HepG2 (cell line): ENCODE data around the gene TNK1. TPM values are rescaled to one million over a fixed set of nuclear protein-coding genes. Genes with fewer than 3 reads are reported as not detected.

Source experiments
- ATAC-seq: fragments of 200-7000 bp; cut with Tn5 transposase; 3 replicates; pipeline ENCODE4 v1.9.1; 2020; ENCODE audit warnings: mild to moderate bottlenecking, moderate library complexity
- BruUV-seq: library from RNA; stranded (reverse); fragments of 400-500 nt; replicated peaks from 2 replicates; lab custom pipeline; 2021; lab: Mats Ljungman, UMichigan
- CTCF ChIA-PET: fragments of 300-600 bp; formaldehyde crosslinking; extraction: SDS; loops from one replicate; lab custom pipeline; 2021; ENCODE audit warnings: low total read pairs, inconsistent platforms, low intra/inter-chr PET ratio; lab: Yijun Ruan, JAX
- POLR2A ChIA-PET: fragments of 350-600 bp; sonication (Branson Sonifier 250); formaldehyde crosslinking; loops from one replicate; lab custom pipeline; 2020; ENCODE audit warnings: antibody characterized with exemption, inconsistent platforms; lab: Yijun Ruan, JAX
- DNase-seq: peaks from one replicate; pipeline ENCODE4 v3.0.0-alpha.2; 2015; ENCODE audit warnings: low spot score
- FAIRE-seq: peaks from 3 replicates; lab custom pipeline; 2011; peaks lifted over from hg19 to GRCh38; lab: Jason Lieb, UNC
- H2AFZ ChIP-seq: one replicate; pipeline ENCODE4 v1.6.1; 2011; ENCODE audit warnings: low read length, inconsistent platforms
- H3K27ac ChIP-seq: fragments of 300-600 bp; 3 replicates; pipeline ENCODE4 v1.8.0; 2011; ENCODE audit warnings: mixed run types, mild to moderate bottlenecking, mixed read lengths, low read length, inconsistent platforms; ENCODE audit not compliant: insufficient read depth; ENCODE audit errors: extremely low read length
- H3K27me3 ChIP-seq, 2 experiments: fragments of 200-600 bp in 1 of 2; 2 replicates in 1 of 2; 3 replicates in 1 of 2; pipeline versions ENCODE4 v1.6.0 to v1.8.0; 2011; ENCODE audit warnings: low read length in 2 of 2, mild to moderate bottlenecking in 2 of 2, moderate library complexity in 2 of 2, inconsistent platforms in 1 of 2; ENCODE audit not compliant: insufficient read depth in 2 of 2, control insufficient read depth in 1 of 2
- H3K36me3 ChIP-seq, 2 experiments: fragments of 200-600 bp in 1 of 2; replicated peaks in 1 of 2; 2 replicates in 1 of 2; 3 replicates in 1 of 2; pipeline versions ENCODE4 v1.5.1 to v1.8.0; 2011; ENCODE audit warnings: low read length in 2 of 2, inconsistent platforms in 1 of 2; ENCODE audit not compliant: insufficient read depth in 2 of 2, control insufficient read depth in 1 of 2
- H3K4me1 ChIP-seq: 2 replicates; pipeline ENCODE4 v1.5.1; 2012; ENCODE audit warnings: low read length, inconsistent platforms; ENCODE audit not compliant: insufficient read depth
- H3K4me2 ChIP-seq: 2 replicates; pipeline ENCODE4 v1.6.0; 2011; ENCODE audit warnings: low read depth, low read length, inconsistent platforms
- H3K4me3 ChIP-seq, 3 experiments: fragments of 200-600 bp in 1 of 3; sonication (generic), shearing (Covaris generic) in 1 of 3; replicated peaks in 1 of 3; 2 replicates each; pipeline ENCODE4 v1.5.1; 2011 to 2016; ENCODE audit warnings: low read length in 3 of 3, inconsistent platforms in 2 of 3, low read depth in 2 of 3, mild to moderate bottlenecking in 2 of 3, control low read depth in 1 of 3, mixed read lengths in 1 of 3; ENCODE audit not compliant: insufficient read depth in 1 of 3
- H3K79me2 ChIP-seq: one replicate; pipeline ENCODE4 v1.6.1; 2011; ENCODE audit warnings: low read length, inconsistent platforms; ENCODE audit not compliant: insufficient read depth
- H3K9ac ChIP-seq: 2 replicates; pipeline ENCODE4 v1.6.0; 2011; ENCODE audit warnings: mild to moderate bottlenecking, low read depth, low read length, inconsistent platforms; ENCODE audit not compliant: insufficient read depth
- H3K9me3 ChIP-seq: 2 replicates; pipeline ENCODE4 v1.5.1; 2012; ENCODE audit warnings: mild to moderate bottlenecking, low read length
- H4K20me1 ChIP-seq: 2 replicates; pipeline ENCODE4 v1.6.0; 2011; ENCODE audit warnings: inconsistent platforms, mild to moderate bottlenecking, low read length, moderate library complexity; ENCODE audit not compliant: insufficient read depth
- ARID4A ChIP-seq: sonication (generic); formaldehyde crosslinking; IDR thresholded peaks from 2 replicates; pipeline ENCODE4 v1.5.0; 2020; ENCODE audit warnings: mild to moderate bottlenecking, missing genetic modification reagents, borderline replicate concordance
- ARNT2 ChIP-seq: sonication (generic); formaldehyde crosslinking; IDR thresholded peaks from 2 replicates; pipeline ENCODE4 v1.8.0; 2022; ENCODE audit warnings: mild to moderate bottlenecking, low read depth, missing genetic modification reagents, moderate library complexity
- DBP ChIP-seq: sonication (generic); formaldehyde crosslinking; IDR thresholded peaks from 2 replicates; pipeline ENCODE4 v1.4.0; 2020; ENCODE audit warnings: missing genetic modification reagents; ENCODE audit errors: not compliant biosample characterization
- MLX ChIP-seq: IDR thresholded peaks from 2 replicates; pipeline ENCODE4 v1.6.1; 2016
- THAP11 ChIP-seq: IDR thresholded peaks from 2 replicates; pipeline ENCODE4 v1.6.1; 2016; ENCODE audit warnings: missing biosample characterization, missing genetic modification reagents
- ZNF672 ChIP-seq: sonication (generic); formaldehyde crosslinking; IDR thresholded peaks from 2 replicates; pipeline ENCODE4 v1.8.1; 2022; ENCODE audit warnings: missing genetic modification reagents
- ZNF724P ChIP-seq: sonication (generic); formaldehyde crosslinking; IDR thresholded peaks from 2 replicates; pipeline ENCODE4 v1.8.0; 2022; ENCODE audit warnings: missing genetic modification reagents, borderline replicate concordance
- WGBS: methylation state at CpG from one replicate; pipeline ENCODE4 v1.1.6; 2017; ENCODE audit warnings: low lambda C conversion rate; 5-methylcytosine and 5-hydroxymethylcytosine counted together
- in situ Hi-C: cut with HindIII; loops from 2 replicates; pipeline ENCODE4 v1.10.0; 2017; ENCODE audit warnings: low pct_unique_long_range_greater_than_20kb; ENCODE audit not compliant: extremely low pct_ligation_motif_present
- intact Hi-C: fragments of 100-400 bp; cut with micrococcal nuclease; formaldehyde crosslinking; loops from one replicate; pipeline ENCODE4 v1.10.0; 2022; ENCODE audit not compliant: unreplicated experiment
- polyA plus RNA-seq, 8 experiments: library from polyadenylated mRNA; depleted of rRNA in 3 of 8; stranded (reverse) in 7 of 8; unstranded in 1 of 8; fragments of >200 nt; fragmentation: Illumina TruSeq in 4 of 8; extraction: Trizol in 4 of 8; gene quantifications; 2 replicates each; pipeline versions ENCODE4 v1.2.1 to v1.2.3, GENCODE V29; 2011 to 2016; ENCODE audit warnings: low read depth in 4 of 8, missing spikeins in 1 of 8, mixed read lengths in 1 of 8; ENCODE audit not compliant: insufficient read depth in 1 of 8
- total RNA-seq, 5 experiments: library from RNA; depleted of rRNA; stranded (reverse); fragments of >200 nt; fragmentation: Illumina TruSeq; extraction: Trizol; gene quantifications; 2 replicates each; pipeline ENCODE4 v1.2.3, GENCODE V29; 2016; ENCODE audit warnings: low read depth in 1 of 5
- TF ChIP-seq, protein P1 (sequence below): sonication (generic); formaldehyde crosslinking; IDR thresholded peaks from 2 replicates; pipeline ENCODE4 v1.4.0; 2020; ENCODE audit warnings: missing genetic modification reagents
- TF ChIP-seq, protein P2 (sequence below): sonication (generic); formaldehyde crosslinking; IDR thresholded peaks from 2 replicates; pipeline ENCODE4 v1.4.0; 2020; ENCODE audit warnings: missing genetic modification reagents
- TF ChIP-seq, protein P3 (sequence below): sonication (generic); formaldehyde crosslinking; conservative IDR thresholded peaks from 2 replicates; pipeline ENCODE4 v1.4.0; 2020; ENCODE audit warnings: missing genetic modification reagents

The TNK1 gene
- total and polyA plus RNA-seq, 2 of the 13 experiments (the other 11 are each of a cell fraction or from before 2014, with no cell fraction given) = 2.0 to 3.5 TPM

DNA sequence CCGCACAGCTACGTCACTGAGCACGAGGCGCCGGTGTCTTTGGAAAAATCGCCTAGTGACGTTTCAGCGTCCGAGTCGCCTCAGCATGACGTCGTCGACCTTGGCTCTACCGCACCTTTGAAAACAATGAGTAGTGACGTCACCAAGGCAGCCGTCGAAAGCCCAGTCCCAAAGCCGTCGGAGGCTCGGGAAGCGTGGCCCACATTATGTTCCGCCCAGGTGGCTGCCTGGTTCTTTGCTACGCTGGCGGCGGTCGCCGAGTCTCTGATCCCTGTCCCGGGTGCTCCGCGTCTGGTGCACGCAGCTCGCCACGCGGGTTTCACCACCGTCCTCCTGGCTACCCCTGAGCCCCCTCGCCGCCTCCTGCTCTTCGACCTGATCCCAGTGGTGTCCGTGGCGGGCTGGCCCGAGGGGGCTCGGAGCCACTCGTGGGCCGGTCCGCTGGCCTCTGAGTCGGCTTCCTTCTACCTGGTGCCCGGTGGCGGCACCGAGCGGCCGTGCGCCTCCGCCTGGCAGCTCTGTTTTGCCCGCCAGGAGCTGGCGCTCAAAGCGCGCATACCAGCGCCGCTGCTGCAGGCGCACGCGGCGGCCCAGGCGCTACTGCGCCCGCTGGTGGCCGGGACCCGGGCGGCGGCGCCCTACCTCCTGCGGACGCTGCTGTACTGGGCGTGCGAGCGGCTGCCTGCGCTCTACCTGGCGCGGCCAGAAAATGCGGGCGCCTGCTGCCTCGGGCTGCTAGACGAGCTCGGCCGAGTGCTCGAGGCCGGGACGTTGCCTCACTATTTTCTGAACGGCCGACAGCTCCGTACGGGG, 55.9 kb downstream of the TNK1 start:
- Histone ChIP-seq H3K9ac (no peak overlapping the region), H3K4me3 (peak overlapping the region in 1 of 3 experiments; percentile 75; a peak in 3 of 6 replicates), H2AFZ (no peak overlapping the region), H3K4me1 (peaks cover 39% of the 10 kb centered on the region), H3K27me3 (peaks cover 2 to 6% of the 10 kb centered on the region in 2 experiments; a peak in 3 of 5 replicates), H3K9me3 (no peaks in the 10 kb centered on the region), H3K27ac (no peak overlapping the region), H3K79me2 (no peaks in the 10 kb centered on the region), H3K36me3 (no peaks in the 10 kb centered on the region), H3K4me2 (peak overlapping the region; percentile 85), H4K20me1 (no peaks in the 10 kb centered on the region)
- ATAC-seq (peak; percentile 59), FAIRE-seq (no peak), DNase-seq (peak; percentile 30)
- ChIA-PET CTCF (interaction anchor here (0.7 to 2.1 kb wide), 2 partner anchors 67 to 81 kb away, joined by 3 to 11 read pairs; no protein-coding TSS in a partner anchor), POLR2A (interaction anchor here (1.8 to 3.8 kb wide), 4 partner anchors 9 to 47 kb away, joined by 4 to 52 read pairs (median 28); partner anchors contain the start of genes CHRNB1, POLR2A and TMEM256)
- BruUV-seq = no TSS peak
- WGBS = 88% methylated on average over 62 of the region's 92 CpGs
- in situ Hi-C loops = loop anchor here (5.0 kb wide), 2 partner anchors 41 to 79 kb away; partner anchors contain the start of genes TMEM95 and ZBTB4
- intact Hi-C loops = loop anchor here (2.0 kb wide), 1 partner anchor 76 kb away; no protein-coding TSS in a partner anchor
- no peak for TF ChIP-seq ZNF672 (CRISPR knock-in tag)
- TF ChIP-seq, protein P1, sequence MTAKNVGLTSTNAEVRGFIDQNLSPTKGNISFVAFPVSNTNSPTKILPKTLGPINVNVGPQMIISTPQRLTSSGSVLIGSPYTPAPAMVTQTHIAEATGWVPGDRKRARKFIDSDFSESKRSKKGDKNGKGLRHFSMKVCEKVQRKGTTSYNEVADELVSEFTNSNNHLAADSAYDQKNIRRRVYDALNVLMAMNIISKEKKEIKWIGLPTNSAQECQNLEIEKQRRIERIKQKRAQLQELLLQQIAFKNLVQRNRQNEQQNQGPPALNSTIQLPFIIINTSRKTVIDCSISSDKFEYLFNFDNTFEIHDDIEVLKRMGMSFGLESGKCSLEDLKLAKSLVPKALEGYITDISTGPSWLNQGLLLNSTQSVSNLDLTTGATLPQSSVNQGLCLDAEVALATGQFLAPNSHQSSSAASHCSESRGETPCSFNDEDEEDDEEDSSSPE (CRISPR knock-in tag) = 0 out of 2 replicates have a peak, but pooled peaks have one; percentile 40
- TF ChIP-seq THAP11 (CRISPR knock-in tag) = peak; percentile 62
- 0 out of 2 replicates have a peak, but pooled peaks have one; percentile 12 for TF ChIP-seq MLX (CRISPR knock-in tag)
- TF ChIP-seq ZNF724P (CRISPR knock-in tag) = 0 out of 2 replicates have a peak, but pooled peaks have one; percentile 29
- TF ChIP-seq, protein P2, sequence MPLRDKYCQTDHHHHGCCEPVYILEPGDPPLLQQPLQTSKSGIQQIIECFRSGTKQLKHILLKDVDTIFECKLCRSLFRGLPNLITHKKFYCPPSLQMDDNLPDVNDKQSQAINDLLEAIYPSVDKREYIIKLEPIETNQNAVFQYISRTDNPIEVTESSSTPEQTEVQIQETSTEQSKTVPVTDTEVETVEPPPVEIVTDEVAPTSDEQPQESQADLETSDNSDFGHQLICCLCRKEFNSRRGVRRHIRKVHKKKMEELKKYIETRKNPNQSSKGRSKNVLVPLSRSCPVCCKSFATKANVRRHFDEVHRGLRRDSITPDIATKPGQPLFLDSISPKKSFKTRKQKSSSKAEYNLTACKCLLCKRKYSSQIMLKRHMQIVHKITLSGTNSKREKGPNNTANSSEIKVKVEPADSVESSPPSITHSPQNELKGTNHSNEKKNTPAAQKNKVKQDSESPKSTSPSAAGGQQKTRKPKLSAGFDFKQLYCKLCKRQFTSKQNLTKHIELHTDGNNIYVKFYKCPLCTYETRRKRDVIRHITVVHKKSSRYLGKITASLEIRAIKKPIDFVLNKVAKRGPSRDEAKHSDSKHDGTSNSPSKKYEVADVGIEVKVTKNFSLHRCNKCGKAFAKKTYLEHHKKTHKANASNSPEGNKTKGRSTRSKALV (CRISPR knock-in tag) = peak; percentile 81
- no peak for TF ChIP-seq DBP (CRISPR knock-in tag)
- 0 out of 2 replicates have a peak, but pooled peaks have one; percentile 32 for TF ChIP-seq ARNT2 (CRISPR knock-in tag)
- peak; percentile 37; the same call in 1 of the 2 replicates for TF ChIP-seq ARID4A (CRISPR knock-in tag)
- TF ChIP-seq, protein P3, sequence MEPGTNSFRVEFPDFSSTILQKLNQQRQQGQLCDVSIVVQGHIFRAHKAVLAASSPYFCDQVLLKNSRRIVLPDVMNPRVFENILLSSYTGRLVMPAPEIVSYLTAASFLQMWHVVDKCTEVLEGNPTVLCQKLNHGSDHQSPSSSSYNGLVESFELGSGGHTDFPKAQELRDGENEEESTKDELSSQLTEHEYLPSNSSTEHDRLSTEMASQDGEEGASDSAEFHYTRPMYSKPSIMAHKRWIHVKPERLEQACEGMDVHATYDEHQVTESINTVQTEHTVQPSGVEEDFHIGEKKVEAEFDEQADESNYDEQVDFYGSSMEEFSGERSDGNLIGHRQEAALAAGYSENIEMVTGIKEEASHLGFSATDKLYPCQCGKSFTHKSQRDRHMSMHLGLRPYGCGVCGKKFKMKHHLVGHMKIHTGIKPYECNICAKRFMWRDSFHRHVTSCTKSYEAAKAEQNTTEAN = 0 out of 2 replicates have a peak, but pooled peaks have one; percentile 25
